GM21515 (cell line): Measurements from ENCODE around the gene ASB13.

Source experiments
- ATAC-seq: cut with Tn5 transposase; IDR thresholded peaks from one replicate; pipeline ENCODE4 v1.9.1; 2021; ENCODE audit not compliant: unreplicated experiment

ASB13 gene

DNA sequence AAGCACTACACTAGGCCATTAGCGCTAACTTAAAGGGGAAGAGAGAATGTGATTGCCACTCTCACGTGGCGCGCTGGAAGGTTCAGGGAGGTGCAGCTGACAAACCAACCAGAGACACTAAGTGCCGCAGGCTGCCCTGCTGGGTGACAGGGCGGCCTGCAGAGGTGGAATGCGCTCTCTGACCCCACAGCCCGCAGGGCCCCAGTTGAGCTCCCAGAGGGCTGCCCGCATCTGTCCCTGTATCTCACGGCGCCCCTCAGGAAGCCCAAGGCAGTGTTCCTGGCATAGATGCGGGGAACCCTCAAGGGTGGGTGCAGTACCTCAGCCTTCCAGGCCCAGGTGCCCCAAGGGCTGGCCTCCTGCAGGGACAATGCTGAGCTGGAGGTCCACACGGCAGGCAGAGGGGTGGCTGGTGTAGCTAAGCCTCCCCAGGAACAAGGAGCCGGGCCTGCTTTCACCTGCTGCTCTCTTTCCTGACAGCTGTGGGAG lies 75.0 kb downstream of the ASB13 start:
- no peak for ATAC-seq

DNA sequence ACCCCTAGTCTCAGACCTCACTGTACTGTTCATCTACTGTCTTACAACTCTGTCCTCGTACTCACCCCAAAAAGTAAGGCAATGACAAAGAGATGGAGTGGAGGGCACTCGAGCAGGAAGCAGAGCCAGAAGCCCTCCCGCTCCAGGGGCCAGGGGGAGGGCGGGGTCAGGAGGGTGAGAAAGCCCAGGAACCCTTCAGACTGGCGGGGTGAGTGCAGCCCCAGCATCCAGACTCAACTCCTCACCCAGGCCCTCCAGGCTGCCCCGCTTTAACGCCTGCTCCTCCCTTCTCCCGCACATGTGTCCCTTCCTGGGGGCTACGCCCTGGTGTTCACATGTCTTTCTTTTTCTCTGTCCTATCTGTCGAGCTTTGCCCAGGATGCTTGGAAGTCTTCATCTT lies 75.6 kb downstream of the ASB13 start:
- ATAC-seq: no peak

DNA sequence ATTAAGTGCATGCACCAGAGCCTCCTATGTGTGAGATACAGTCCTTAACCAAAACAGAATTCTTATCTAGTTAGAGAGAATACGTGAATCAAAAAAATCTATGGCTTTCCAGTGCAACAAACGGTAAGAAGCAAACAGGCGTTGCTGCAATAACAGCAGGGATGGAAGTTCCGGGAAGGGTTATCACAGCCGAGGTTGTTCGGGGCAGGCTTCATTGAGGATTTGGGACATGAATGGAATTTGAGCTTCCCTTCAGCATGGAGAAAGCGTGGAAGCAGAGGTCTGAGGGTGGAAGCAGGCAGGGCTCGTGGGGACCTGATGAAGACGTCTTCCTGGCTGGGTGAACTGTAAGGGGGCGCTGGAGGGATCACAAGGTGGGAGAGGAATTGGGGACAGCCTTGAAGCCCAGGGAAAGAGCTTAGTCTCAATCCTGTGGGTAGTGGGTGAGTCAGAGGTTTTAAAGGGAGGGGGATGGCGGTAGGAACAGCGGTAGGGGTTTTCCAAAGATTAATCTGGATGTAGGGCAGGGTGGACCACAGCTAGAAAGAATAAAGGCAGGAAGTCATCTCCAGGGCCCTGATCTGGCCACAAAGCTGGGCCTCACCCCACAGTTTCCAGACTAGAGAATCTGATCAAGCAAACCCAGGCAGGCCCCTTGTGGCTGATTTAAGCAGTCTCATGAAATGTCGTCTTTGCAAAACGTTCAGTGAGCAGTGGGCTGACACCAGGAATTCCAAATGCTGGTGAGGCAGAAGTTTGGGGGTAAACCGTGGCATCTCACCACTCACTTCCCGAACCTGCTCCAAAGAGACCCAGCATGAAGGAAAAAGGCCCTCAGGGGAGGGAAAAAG lies 76.5 kb downstream of the ASB13 start:
- ATAC-seq: no peak

DNA sequence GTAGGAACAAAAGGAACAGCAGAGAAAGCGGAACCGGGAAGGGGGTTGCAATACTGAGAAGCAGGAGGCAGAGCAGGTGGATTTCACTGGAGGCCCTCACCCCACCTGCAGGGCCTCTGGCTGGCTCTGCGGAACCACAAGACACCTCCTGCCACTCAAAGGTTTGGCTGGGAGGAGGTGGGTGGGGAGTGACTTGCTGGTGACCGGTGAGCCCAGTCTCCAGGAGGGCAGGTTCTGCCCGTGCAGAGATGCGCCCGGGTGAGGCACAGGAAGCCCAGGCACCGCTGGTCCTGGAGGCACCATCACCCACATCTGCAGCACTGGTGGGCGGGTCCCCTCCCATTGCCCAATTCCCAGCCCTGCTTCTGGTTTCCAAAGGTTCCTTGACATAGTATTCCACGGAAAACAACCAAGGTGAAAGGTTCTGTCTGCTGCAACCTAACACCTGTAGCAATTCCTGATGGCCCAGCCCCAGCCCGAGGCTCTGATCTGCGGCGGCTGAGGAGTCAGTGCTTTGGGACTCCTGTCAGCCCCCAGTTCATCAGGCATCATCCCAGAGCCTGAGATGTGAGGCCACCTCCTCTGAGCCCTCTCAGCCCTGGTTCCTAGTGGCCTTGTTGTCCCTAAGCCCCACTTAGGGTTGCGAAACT lies 77.3 kb downstream of the ASB13 start:
- no peak for ATAC-seq
